HG03025 (cell line): ENCODE results near the gene CRLF2.
"Not testable (repeated sequence)": the region's sequence is repeated elsewhere in the genome, so short reads cannot be mapped to it uniquely, and the experiment has no call there.

Source experiments
- ATAC-seq: cut with Tn5 transposase; IDR thresholded peaks from one replicate; pipeline ENCODE4 v1.9.1; 2021; ENCODE audit warnings: mild to moderate bottlenecking, moderate library complexity; ENCODE audit not compliant: unreplicated experiment, low FRiP score

Gene CRLF2

DNA sequence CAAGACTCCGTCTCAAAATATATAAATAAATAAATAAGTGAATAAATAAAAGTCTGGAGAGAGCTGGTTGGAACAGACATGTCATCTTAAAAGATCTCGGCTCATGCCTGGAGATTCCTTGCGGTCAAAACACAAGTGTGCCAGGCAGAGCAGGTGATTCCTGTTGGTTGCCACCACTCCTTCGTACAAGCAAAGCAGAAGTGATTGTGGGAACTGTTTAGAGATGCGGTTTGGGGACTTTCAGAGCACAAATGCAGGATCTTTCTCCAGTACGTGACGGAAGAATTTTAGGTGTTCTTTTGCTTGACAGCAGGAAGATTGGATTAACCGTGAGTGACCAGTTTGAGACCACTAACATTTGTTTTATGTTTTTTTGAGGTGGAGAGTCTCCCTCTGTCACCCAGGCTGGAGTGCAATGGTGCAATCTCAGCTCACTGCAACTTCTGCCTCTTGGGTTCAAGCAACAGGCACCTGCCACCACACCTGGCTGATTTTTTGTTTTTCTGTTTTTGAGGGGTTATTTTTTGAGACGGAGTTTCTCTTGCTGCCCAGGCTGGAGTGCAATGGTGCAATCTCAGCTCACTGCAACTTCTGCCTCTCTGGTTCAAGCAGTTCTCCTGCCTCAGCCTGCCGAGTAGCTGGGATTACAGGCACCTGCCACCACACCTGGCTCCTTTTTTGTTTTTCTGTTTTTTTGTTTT is 2.8 kb upstream of the CRLF2 start:
- no peak for ATAC-seq

DNA sequence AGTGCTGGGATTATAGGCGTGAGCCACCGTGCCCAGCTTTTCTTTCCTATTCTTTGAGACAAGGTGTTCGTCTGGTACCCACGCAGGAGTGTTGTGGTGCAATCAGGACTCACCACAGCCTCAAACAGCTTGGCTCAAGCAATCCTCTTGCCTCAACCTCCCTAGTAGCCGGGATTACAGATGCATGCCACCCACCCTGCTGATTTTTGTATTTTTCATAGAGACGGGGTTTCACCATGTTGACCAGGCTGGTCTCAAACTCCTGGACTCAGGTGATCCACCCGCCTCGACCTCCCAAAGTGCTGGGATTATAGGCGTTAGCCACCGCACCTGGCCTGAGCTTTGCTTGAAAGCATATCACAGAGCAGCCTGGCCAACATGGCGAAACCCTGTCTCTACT is 1.5 kb upstream of the CRLF2 start:
- ATAC-seq = no peak

DNA sequence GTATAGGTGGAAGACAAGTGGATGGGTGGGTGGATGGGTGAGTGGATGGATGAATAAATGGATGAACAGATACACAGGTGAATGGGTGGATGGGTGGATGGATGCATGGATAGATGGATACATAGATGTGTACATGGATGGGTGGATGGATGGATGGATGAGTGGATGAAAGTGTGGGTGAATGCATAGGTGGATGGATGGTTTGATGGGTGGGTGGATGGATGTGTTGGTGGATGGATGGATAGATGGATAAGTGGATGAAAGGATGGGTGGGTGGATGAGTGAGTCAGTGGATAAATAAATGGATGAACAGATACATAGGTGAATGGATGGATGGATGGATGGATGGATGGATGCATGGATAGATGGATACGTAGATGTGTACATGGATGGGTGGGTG is 1.6 kb downstream of the CRLF2 start:
- no peak for ATAC-seq

DNA sequence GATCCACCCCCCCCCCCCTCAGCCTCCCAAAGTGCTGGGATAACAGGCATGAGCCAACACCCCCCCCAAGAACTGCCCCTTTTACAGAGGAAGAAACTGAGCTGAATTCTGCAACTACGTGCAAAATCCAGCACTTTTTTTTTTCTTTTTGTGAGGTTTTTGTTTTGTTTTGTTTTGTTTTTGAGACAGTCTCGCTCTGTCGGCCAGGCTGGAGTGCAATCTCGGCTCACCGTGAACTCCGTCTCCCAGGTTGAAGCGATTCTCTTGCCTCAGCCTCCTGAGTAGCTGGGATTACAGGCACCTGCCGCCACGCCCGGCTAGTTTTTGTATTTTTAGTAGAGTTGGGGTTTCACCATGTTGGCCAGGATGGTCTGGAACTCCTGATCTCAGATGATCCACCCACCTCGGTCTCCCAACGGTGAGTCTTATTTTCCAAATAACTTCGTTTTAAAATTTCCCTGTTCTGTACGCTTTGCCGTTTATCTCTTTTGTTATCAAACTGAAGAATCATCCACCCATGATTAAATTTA is 4.9 kb downstream of the CRLF2 start:
- ATAC-seq = no peak

DNA sequence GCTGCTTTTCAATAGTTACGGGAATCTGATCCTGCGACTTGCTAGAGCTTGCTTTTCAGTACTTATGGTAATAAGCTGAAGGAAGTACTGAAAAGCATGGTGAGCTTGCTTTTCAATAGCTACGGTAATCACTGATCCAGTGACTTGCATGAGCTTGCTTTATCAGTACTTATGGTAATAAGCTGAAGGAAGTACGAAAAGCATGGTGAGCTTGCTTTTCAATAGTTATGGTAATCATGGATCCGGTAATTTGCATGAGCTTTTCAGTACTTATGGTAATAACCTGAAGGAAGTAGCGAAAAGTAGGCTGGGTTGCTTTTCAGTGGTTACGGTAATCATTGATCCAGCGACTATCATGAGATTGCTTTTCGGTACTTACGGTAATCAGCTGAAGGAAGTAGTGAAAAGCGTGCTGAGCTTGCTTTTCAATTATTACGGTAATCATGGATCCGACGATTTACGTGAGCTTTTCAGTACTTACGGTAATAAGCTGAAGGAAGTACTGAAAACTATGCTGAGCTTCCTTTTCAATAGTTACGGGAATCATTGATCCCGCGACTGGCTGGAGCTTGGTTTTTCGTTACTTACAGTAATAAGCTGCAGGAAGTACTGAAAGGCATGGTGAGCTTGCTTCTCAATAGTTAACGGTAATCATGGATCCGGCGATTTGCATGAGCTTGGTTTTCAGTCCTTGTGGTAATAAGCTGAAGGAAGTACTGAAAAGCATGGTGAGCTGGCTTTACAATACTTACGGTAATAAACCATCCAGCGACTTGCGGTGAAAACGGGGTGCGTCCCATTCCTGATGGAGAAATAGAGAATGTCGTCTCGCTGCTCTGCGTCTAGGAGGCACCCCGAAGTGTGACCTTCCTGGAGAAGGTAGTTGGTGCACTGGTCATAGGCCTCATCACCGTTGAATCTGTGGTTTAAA is 6.5 kb downstream of the CRLF2 start:
- ATAC-seq = no peak

DNA sequence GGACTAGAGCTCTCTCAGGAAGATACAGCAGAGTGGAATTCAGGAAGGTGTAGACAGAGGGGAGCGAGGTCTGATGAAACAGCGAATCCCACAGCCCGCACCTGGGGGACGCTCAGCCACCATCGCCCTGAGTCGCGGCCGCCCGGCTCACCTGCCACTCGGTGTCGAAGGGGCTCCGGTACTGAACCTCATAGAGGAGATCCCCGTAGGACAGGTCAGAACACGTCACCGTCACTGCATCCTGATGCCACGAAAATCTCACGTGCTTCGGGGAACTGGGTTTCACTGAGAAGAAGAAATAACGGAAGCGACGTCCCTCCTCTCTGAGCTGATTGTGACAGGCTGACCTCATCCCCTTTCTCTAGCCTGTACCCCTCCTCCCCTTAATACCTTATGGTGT is 10.2 kb downstream of the CRLF2 start:
- ATAC-seq = no peak

DNA sequence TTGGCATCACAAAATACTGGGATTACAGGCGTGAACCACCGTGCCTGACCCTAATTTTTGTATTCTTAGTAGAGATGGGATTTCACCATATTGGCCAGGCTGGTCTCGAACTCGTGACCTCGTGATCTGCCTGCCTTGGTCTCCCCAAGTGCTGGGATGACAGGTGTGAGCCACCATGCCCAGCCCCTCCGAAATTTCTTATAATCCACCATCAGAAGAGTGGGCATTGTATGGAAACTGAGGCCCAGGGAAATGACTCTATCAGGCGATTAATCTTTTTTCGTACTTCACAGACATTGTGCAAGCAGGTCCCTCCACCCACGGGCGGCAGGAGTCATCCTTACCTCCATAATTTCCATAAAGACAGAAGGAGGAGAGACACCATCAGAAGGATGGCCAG is 16.0 kb downstream of the CRLF2 start:
- ATAC-seq = no peak

DNA sequence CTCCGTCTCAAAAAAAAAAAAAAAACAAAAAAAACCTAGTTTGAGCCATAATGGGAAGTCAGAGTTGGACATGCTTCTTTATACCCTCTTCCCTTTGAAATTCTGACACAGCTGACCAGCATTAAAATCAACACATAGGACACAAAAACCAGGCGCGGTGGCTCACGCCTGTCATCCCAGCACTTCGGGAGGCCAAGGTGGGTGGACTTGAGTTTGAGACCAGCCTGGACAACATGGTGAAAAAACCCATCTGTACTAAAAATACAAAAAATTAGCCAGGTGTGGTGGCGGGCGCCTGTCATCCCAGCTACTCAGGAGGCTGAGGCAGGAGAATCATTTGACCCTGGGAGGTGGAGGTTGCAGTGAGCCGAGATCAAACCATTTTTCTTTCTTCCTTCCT is 20.3 kb downstream of the CRLF2 start:
- not testable (repeated sequence) for ATAC-seq

DNA sequence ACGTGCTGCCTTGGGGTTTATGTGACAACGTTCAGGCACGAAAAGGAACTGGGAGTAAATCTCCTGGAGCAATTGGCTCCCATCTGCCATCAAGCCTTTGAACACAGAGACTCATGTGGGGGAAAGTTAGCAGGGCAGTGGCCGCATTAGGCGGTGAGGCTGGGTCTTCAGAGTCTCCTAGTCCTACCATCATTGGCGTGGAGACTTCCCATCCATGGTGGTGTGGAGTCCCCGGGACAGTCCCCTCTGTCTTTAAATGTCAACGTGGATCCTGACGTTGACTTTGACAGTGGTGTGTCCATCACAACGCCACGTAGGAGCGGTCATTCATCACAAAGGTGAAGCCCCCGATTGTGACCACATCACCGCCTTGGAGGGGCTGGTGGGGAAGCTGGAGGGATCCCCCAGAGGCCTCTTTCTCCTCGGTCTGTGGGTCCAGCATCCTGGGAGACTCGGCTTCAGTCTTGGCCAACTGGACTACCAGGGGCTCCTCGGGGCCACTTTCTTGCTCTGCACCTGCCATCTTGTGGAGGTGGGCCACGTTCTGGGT is 21.8 kb downstream of the CRLF2 start:
- no peak for ATAC-seq

DNA sequence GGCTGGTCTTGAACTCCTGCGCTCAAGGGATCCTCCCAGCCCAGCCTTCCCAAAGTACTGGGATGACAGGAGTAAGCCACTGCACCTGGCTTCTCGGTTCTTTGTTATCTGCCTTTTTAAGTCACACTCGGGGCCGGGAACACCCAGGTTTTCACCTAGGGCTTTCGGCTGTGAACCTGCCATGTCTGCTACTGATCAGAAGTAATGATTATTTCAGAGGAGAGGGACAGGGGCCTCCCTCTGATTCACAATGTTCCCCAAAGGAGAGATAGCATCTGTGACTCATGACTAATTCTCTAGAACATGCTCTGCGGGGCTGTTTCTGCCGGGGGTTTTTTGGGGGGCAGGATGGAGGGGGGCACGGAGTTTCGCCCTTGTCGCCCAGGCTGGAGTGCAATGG is 26.9 kb downstream of the CRLF2 start:
- ATAC-seq = no peak

DNA sequence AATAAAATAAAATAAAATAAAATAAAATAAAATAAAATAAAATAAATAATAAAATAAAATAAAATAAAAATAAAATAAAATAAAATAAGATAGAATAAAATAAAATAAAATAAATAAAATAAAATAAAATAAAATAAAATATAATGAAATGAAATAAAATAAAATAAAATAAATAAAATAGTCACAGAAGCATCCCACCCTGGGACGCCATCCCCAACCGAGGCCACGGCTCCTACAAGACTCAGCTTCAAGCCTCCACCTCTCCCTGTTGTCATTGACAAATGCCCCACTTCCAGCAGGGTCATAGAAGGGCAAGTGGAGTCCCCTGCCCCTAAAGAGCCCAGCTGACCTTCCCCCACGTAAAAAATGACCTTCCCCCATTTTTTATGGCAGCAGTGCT is 30.2 kb downstream of the CRLF2 start:
- no peak for ATAC-seq

DNA sequence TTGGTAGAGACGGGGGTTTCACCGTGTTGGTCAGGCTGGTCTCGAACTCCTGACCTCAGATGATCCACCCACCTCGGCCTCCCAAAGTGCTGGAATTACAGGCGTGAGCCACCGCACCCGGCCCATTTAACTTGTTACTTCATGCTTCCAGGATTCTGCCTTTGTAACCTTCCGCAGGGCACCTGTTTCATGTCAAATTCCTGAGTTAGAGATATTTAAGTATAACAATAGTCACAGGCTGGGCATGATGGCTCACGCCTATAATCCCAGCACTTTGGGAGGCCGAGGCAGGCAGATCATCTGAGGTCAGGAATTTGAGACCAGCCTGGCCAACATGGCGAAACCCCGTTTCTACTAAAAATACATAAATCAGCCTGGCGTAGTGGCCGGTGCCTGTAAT is 30.8 kb downstream of the CRLF2 start:
- not testable (repeated sequence) for ATAC-seq

DNA sequence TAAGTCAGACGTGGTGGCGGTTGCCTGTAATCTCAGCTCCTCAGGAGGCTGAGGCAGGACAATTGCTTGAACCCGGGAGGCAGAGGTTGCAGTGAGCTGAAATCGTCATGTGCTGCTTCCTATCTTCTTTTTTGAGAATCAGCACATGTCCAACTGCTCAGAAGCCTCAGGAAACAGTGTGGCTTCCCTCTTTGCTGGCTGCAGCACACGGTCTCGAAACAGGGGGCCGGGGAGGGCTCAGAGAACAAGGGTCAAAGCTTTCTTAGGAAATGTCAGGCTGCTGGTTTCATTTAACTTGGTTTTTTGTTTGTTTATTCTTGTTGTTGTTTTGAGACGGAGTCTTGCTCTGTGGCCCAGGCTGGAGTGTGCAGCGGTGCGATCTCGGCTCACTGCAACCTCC is 31.3 kb downstream of the CRLF2 start:
- no peak for ATAC-seq

DNA sequence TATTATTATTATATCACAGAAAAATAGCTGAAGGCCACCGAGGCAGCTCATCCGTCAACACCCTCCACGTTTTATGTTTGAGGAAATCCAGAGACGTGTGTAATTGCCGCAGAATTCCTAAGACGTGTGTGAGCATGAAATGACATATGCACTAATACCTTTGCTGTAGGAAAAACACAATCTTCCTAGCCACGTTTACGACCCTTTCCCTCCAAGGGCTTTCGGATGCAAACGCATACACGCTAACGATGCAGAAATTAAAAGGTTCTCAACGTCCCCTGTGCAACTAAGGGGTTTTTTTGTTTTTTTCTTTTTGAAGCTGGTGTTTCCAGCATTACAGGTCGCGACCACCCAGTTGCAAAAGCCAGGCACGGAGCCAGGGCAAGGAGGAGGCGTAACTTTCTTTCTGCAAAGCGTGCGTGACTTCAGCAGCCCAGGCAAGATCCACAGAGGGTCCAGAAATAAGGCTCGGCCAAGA is 33.8 kb downstream of the CRLF2 start:
- ATAC-seq = no peak

DNA sequence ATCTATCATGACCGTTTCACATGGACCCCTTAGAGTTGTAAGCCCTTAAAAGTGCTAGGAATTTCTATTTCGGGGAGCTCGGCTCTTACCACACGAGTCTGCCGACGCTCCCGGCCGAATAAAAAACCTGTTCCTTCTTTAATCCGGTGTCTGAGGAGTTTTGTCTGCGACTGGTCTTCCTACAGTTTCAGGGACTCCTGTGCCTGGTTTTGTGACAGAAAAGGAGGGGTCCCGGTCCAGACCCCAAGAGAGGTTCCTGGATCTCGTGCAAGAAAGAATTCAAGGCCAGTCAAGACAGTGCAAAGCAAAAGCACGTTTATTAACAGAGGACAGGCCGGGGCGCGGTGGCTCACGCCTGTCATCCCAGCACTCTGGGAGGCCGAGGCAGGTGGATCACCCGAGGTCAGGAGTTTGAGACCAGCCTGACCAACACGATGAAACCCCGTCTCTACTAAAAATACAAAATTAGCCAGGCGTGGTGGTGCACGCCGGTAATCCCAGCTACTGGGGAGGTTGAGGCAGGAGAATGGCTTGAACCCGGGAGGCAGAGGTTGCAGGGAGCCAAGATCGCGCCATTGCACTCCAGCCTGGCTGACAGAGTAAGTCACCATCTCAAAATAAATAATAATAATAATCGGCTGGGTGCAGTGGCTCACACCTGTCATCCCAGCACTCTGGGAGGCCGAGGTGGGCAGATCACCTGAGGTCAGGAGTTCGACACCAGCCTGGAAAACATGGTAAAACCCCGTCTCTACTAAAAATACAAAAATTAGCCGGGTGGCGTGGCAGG is 35.7 kb downstream of the CRLF2 start:
- not testable (repeated sequence) for ATAC-seq

DNA sequence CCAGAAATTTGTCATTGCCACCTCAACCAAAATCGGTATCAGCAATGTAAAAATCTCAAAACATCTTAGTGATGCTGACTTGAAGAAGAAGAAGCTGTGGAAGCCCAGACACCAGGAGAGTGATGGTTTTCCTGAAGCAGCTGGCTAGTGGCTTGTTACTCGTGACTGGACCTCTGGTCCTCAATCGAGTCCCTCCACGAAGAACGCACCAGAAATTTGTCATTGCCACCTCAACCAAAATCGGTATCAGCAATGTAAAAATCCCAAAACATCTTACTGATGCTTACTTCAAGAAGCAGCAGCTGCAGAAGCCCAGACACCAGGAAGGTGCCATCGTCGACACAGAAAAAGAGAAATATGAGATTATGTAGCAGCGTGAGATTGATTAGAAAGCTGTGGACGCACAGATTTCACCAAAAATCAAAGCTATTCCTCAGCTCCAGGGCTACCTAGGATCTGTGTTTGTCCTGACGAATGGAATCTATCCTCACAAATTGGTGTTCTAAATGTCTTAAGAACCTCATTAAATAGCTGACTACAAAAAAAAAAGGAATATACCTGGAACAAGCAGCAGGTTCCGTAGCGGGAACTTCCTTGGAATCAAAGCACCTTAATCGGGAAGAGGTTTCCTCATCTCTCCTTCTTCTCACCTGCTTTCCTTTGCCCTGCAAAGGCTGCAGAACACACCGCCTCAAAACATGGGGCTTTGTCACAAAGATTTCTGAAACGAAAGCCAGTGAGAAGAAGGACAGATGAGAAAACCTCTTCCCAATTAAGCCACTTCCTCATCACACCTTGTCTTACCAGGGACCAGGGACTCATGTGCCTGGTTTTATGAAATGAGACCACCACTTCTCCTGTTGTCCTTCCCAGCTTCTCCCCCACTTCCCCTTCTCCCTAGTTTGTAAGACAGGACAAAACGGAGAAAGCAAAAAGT is 37.6 kb downstream of the CRLF2 start:
- not testable (repeated sequence) for ATAC-seq

DNA sequence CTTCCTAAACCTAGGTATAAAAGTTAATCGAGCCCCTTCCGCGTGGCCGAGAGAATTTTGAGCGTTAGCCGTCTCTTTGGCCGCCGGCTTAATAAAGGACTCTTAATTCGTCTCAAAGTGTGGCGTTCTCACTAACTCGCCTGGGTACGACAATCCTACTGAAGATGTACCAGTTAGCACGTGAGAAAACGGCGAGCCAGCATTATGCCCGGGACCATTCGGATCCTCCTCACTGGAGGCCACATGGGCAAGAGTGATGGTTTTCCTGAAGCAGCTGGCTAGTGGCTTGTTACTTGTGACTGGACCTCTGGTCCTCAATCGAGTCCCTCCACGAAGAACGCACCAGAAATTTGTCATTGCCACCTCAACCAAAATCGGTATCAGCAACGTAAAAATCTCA is 39.0 kb downstream of the CRLF2 start:
- not testable (repeated sequence) for ATAC-seq

DNA sequence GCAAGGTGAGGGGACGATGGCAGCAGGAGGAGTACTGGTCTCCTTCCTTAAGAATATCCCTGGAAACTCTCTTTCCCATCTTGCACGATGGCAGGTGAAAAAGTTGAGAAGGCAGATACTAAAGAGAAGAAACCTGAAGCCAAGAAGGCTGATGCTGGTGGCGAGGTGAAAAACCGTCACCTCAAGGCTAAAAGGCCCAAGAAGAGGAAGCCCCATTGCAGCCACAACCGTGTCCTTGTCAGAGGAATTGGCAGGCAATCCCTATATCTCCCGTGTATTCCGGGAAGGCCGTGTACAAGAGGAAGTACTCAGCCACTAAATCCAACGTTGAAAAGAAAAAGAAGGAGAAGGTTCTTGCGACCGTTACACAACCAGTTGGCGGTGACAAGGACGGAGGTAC is 40.0 kb downstream of the CRLF2 start:
- no peak for ATAC-seq

DNA sequence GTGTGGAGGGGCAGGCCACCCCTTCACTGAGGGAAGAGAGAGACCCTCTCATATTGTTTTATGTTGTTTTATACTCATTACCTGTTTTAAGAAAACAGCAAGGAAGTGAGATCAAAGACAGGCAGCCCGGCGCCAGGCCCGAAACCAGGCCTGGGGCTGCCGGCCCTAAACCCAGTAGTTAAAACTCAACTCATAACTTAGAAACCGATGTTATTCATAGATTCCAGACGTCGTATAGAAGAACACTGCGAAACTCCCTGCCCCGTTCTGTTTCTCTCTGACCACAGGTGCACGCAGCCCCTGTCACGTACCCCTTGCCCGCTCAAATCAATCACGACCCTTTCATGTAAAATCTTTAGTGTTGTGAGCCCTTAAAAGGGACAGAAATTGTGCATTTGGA is 40.5 kb downstream of the CRLF2 start:
- not testable (repeated sequence) for ATAC-seq
